Muscle of leg (tissue), 11 donors: Measurements from ENCODE around the gene FKBP14. TPM values are rescaled to one million over a fixed set of nuclear protein-coding genes. Genes with fewer than 3 reads are reported as not detected.
"Not testable (repeated sequence)": the region's sequence is repeated elsewhere in the genome, so short reads cannot be mapped to it uniquely, and the experiment has no call there.

Experiments used
- DNase-seq: peaks from one replicate; pipeline ENCODE4 v3.0.0; 2013
- H3K27ac ChIP-seq: one replicate; pipeline ENCODE4 v1.5.1; 2013; ENCODE audit warnings: mild to moderate bottlenecking, low read length, control low read depth
- H3K27me3 ChIP-seq: one replicate; pipeline ENCODE4 v1.6.1; 2013; ENCODE audit warnings: low read length; ENCODE audit not compliant: control insufficient read depth, insufficient read depth
- H3K36me3 ChIP-seq: one replicate; pipeline ENCODE4 v1.6.1; 2013; ENCODE audit warnings: low read length; ENCODE audit not compliant: control insufficient read depth, insufficient read depth
- H3K4me1 ChIP-seq: one replicate; pipeline ENCODE4 v1.6.1; 2013; ENCODE audit warnings: low read length; ENCODE audit not compliant: control insufficient read depth, insufficient read depth
- H3K4me3 ChIP-seq: one replicate; pipeline ENCODE4 v1.5.1; 2013; ENCODE audit warnings: low read length, control low read depth
- H3K9me3 ChIP-seq: replicated peaks from 2 replicates; pipeline ENCODE4 v1.6.1; 2013; ENCODE audit warnings: low read depth, low read length; ENCODE audit not compliant: control insufficient read depth
- WGBS: methylation state at CpG from one replicate; pipeline ENCODE4 v1.1.5; 2013; ENCODE audit warnings: missing lambda C conversion rate; ENCODE audit not compliant: insufficient coverage; 5-methylcytosine and 5-hydroxymethylcytosine counted together
- polyA plus RNA-seq, 8 donors: library from polyadenylated mRNA; unstranded; fragments of 120-200 nt; gene quantifications; one replicate each; pipeline versions ENCODE4 v1.2.1 to v1.2.3, GENCODE V29; 2013; ENCODE audit warnings: inconsistent platforms in 1 of 8, low replicate concordance in 1 of 8; ENCODE audit not compliant: insufficient read length in 8 of 8, insufficient read depth in 1 of 8
- total RNA-seq: library from RNA; stranded (reverse); fragments of 120-200 nt; gene quantifications from one replicate; pipeline ENCODE4 v1.2.4, GENCODE V29; 2013

FKBP14 gene
- total and polyA plus RNA-seq, 9 donors, result 14.5 to 36.7 (median 23.4) TPM

DNA sequence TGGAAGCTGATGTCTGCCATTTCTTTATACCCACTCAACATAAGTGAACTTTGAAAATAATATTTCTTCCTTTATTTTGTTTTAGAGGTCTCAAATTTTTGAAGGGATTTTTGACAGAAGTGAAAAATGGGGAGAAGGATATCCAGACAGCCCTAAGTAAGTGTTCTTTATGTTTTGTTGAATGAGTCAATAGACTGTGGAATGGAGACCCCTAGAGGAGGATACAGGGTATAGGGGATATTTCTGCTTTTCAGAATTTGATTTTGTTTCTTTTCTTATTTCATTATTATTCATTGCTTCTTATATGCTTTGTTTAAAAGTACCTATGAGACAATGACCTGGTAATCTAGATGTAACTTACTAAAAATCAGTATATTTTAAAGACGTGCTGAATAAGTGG is 36.1 kb upstream of the FKBP14 start:
- DNase-seq, result peak; percentile 70
- no CpG with 5 or more reads among the region's 1 CpG for WGBS
- H3K4me3 ChIP-seq, result no peak overlapping the region
- H3K36me3 ChIP-seq, result peaks cover 19% of the 10 kb centered on the region
- H3K4me1 ChIP-seq, result no peaks in the 10 kb centered on the region
- H3K27ac ChIP-seq, result no peak overlapping the region
- no peaks in the 10 kb centered on the region for H3K27me3 ChIP-seq
- H3K9me3 ChIP-seq, result no peaks in the 10 kb centered on the region

DNA sequence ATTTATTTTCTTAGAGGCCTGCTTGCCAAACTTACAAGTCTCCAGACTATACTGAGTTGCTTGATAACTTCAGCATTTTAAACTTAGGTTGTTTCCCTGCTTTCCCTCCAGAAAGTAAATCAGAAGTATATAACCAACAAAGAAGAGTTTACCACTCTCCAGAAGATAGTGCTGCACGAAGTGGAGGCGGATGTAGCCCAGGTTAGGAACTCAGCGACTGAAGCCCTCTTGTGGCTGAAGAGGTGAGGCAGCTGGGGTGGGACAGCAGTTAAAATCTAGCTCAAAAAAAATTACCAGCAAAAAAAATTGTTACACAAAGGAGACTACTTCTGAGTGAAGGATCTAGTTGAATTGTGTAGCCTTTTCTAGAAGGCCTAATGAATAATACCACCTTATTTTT is 35.3 kb upstream of the FKBP14 start:
- H3K36me3 ChIP-seq, result peaks cover 19% of the 10 kb centered on the region
- peak; percentile 43 for DNase-seq

DNA sequence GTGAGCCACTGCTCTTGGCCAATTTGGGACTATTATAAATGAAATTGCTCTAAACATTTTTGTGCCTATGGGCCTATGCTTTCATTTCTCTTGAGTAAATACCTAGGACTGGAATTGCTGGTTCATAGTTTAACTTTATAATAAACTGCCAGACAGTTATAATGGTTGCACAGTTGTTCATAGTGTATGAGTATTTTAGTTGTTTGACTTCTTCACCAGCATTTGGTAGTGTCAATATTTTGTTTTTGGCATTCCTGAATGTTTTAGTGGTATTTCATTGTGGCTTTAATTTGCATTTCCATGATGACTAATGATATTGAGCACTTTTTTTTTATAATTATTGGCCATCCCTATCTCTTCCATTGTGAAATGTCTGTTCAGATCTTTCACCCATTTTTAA is 31.2 kb upstream of the FKBP14 start:
- H3K4me1 ChIP-seq, result no peaks in the 10 kb centered on the region
- H3K27me3 ChIP-seq, result no peaks in the 10 kb centered on the region
- H3K27ac ChIP-seq, result no peak overlapping the region
- H3K9me3 ChIP-seq, result no peaks in the 10 kb centered on the region
- no peak overlapping the region for H3K4me3 ChIP-seq
- DNase-seq, result no peak
- H3K36me3 ChIP-seq, result peaks cover 19% of the 10 kb centered on the region

More for the DNA sequence above, 35.3 kb upstream of the FKBP14 start:
- WGBS, result no CpG with 5 or more reads among the region's 3 CpGs
- H3K27me3 ChIP-seq, H3K9me3 ChIP-seq, H3K4me3 ChIP-seq, H3K27ac ChIP-seq, H3K4me1 ChIP-seq: not testable (repeated sequence)

- no peak for DNase-seq
- no CpG with 5 or more reads among the region's 3 CpGs for WGBS
- peaks cover 32% of the 10 kb centered on the region for H3K36me3 ChIP-seq
- H3K9me3 ChIP-seq, result no peaks in the 10 kb centered on the region
- H3K27ac ChIP-seq, result no peak overlapping the region
- H3K27me3 ChIP-seq, result no peaks in the 10 kb centered on the region
- no peak overlapping the region for H3K4me3 ChIP-seq
- no peaks in the 10 kb centered on the region for H3K4me1 ChIP-seq
These were observed 26.6 kb upstream of the FKBP14 start for GRCh38 chr7:30053068-30053467.

GRCh38 chr7:30049173-30049572 is 22.7 kb upstream of the FKBP14 start:
- Histone ChIP-seq H3K27ac (no peak overlapping the region), H3K36me3 (peaks cover 36% of the 10 kb centered on the region)
- no CpG with 5 or more reads among the region's 4 CpGs for WGBS

GRCh38 chr7:30048582-30048981 is 22.1 kb upstream of the FKBP14 start:
- WGBS, result no CpG with 5 or more reads among the region's 2 CpGs
- Histone ChIP-seq H3K36me3 (peaks cover 36% of the 10 kb centered on the region), H3K9me3 (no peaks in the 10 kb centered on the region)

More at GRCh38 chr7:30049173-30049572, 22.7 kb upstream of the FKBP14 start:
- Histone ChIP-seq H3K27me3 (no peaks in the 10 kb centered on the region), H3K9me3 (no peaks in the 10 kb centered on the region), H3K4me1 (no peaks in the 10 kb centered on the region), H3K4me3 (no peak overlapping the region)
- no peak for DNase-seq

GRCh38 chr7:30047124-30047523 is 20.6 kb upstream of the FKBP14 start:
- 88% methylated on average over 1 of the region's 2 CpGs for WGBS
- Histone ChIP-seq H3K27ac (no peak overlapping the region), H3K27me3 (no peaks in the 10 kb centered on the region), H3K4me1 (no peaks in the 10 kb centered on the region), H3K9me3 (no peaks in the 10 kb centered on the region), H3K36me3 (peaks cover 29% of the 10 kb centered on the region), H3K4me3 (no peak overlapping the region)
- DNase-seq, result no peak

More at GRCh38 chr7:30048582-30048981, 22.1 kb upstream of the FKBP14 start:
- no peak for DNase-seq
- H3K27me3 ChIP-seq, result no peaks in the 10 kb centered on the region
- H3K4me1 ChIP-seq, result no peaks in the 10 kb centered on the region
- H3K4me3 ChIP-seq, result no peak overlapping the region
- H3K27ac ChIP-seq, result no peak overlapping the region

DNA sequence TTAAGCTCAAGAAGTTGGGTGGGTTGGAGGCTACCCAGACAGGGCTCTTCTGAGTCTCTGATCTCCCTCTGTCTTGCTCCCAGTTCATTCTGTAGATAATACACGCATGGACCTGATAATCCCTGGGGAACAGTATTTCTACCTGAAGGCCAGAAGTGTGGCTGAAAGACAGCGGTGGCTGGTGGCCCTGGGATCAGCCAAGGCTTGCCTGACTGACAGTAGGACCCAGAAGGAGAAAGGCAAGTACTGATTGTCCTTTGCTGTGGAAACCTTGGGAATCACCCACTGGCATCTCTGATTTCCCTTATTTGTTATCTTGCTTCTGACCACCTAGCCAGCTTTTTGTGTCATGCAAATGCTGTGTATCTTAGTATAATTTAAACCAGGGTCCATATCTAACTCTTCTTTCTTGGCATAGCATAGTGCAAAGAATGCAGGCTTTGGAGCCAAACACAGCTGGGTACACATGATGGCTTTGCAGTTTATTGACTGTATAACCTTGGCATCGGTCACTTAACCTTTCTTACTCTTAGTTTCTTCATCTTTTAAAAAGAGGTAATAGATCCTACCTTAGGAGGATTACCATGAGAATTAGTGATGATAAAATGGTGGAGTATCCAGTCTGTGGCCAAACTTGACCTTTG is 19.7 kb upstream of the FKBP14 start:
- H3K4me1 ChIP-seq, result no peaks in the 10 kb centered on the region
- H3K4me3 ChIP-seq, result no peak overlapping the region
- WGBS, result 66% methylated on average over 2 of the region's 3 CpGs
- no peaks in the 10 kb centered on the region for H3K9me3 ChIP-seq
- H3K27me3 ChIP-seq, result no peaks in the 10 kb centered on the region
- no peak overlapping the region for H3K27ac ChIP-seq
- no peak for DNase-seq
- peaks cover 26% of the 10 kb centered on the region for H3K36me3 ChIP-seq

DNA sequence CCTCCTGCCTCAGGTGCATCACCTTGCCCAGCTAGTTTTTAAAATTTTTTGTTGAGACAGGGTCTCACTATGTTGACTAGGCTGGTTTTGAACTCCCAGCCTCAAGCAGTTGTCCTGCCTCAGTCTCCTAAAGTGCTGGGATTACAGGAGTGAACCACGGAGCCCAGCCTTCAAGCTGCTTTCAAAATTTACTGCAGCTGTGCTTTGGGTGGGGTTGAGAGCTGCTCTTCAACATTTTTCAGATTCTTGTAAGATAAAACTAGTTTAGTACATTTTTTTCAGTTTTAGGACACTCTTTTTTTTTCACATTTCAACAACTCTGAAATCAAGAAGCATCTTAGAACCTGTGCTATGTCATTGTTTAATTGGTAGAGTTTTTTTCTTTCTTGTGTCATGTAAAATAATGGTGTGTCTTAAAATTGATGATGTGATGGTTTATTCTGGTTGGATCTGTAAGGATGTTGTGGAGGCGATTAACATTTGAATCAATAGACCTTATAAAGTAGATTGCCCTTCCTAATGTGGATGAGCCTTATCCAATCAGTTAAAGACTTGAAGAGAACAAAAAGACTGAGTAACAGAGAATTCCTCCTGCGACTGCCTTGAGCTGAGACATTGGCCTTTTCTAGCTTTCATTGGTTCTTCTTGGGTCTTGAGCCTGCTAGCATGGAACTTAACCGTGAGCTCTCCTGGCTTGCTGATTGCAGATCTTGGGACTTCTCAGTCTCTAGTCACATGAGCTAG is 15.2 kb upstream of the FKBP14 start:
- 84% methylated on average over 3 of the region's 4 CpGs for WGBS
- Histone ChIP-seq H3K36me3 (peaks cover 12% of the 10 kb centered on the region), H3K9me3 (no peaks in the 10 kb centered on the region)

GRCh38 chr7:30040938-30041337 is 14.4 kb upstream of the FKBP14 start:
- no peak for DNase-seq
- no peaks in the 10 kb centered on the region for H3K4me1 ChIP-seq
- H3K4me3 ChIP-seq, result no peak overlapping the region
- H3K27ac ChIP-seq, result no peak overlapping the region
- no peaks in the 10 kb centered on the region for H3K9me3 ChIP-seq
- no peaks in the 10 kb centered on the region for H3K27me3 ChIP-seq
- H3K36me3 ChIP-seq, result peaks cover 4% of the 10 kb centered on the region

More for the DNA sequence above, 15.2 kb upstream of the FKBP14 start:
- H3K4me3 ChIP-seq, result no peak overlapping the region
- no peaks in the 10 kb centered on the region for H3K4me1 ChIP-seq
- H3K27ac ChIP-seq, result no peak overlapping the region
- no peaks in the 10 kb centered on the region for H3K27me3 ChIP-seq
- DNase-seq, result no peak
